Sigmoid colon (tissue), 7 donors: ENCODE measurements around the gene AHCY. TPM values are rescaled to one million over a fixed set of nuclear protein-coding genes. Genes with fewer than 3 reads are reported as not detected.
"Not testable (repeated sequence)": the region's sequence is repeated elsewhere in the genome, so short reads cannot be mapped to it uniquely, and the experiment has no call there.

ENCODE experiments used
- DNase-seq: peaks from one replicate; pipeline ENCODE4 v3.0.0-alpha.2; 2019
- H3K27ac ChIP-seq, 4 donors: fragments of 200-600 bp; sonication (generic); one replicate each; pipeline ENCODE4 v1.5.1; 2016 to 2019; ENCODE audit warnings: mild to moderate bottlenecking in 1 of 4
- H3K27me3 ChIP-seq, 3 donors: fragments of 200-600 bp; sonication (generic); one replicate each; pipeline ENCODE4 v1.5.1; 2019; ENCODE audit warnings: mild to moderate bottlenecking in 1 of 3
- H3K36me3 ChIP-seq, 4 donors: fragments of 200-600 bp; sonication (generic); one replicate each; pipeline ENCODE4 v1.5.1; 2016 to 2019
- H3K4me1 ChIP-seq, 4 donors: fragments of 200-600 bp; sonication (generic); one replicate each; pipeline ENCODE4 v1.5.1; 2017 to 2019
- H3K4me3 ChIP-seq, 4 donors: fragments of 200-600 bp; sonication (generic); one replicate each; pipeline ENCODE4 v1.5.1; 2017 to 2019; ENCODE audit warnings: mild to moderate bottlenecking in 2 of 4, moderate library complexity in 1 of 4
- H3K9me3 ChIP-seq, 4 donors: fragments of 200-600 bp in 3 of 4; sonication (generic) in 3 of 4; one replicate each; pipeline versions ENCODE4 v1.5.1 to v1.6.1; 2013 to 2019
- EP300 ChIP-seq, 4 donors: sonication (generic); formaldehyde crosslinking; IDR thresholded peaks; one replicate each; pipeline ENCODE4 v1.6.1; 2017; ENCODE audit warnings: antibody characterized with exemption in 4 of 4
- POLR2A ChIP-seq, 2 donors: fragments of 450-650 bp; IDR thresholded peaks; one replicate each; pipeline ENCODE4 v1.6.1; 2016; ENCODE audit warnings: antibody characterized with exemption in 2 of 2, mild to moderate bottlenecking in 2 of 2, moderate library complexity in 2 of 2
- POLR2AphosphoS5 ChIP-seq, 4 donors: sonication (generic); formaldehyde crosslinking; IDR thresholded peaks; one replicate each; pipeline ENCODE4 v1.6.1; 2017; ENCODE audit warnings: antibody characterized with exemption in 4 of 4
- WGBS, 2 donors: extraction: QIAGEN DNeasy Blood & Tissue Kit; methylation state at CpG; one replicate each; pipeline ENCODE4 v1.1.7; 2013; 5-methylcytosine and 5-hydroxymethylcytosine counted together
- intact Hi-C: fragments of 100-400 bp; cut with DNase I; formaldehyde crosslinking; loops from one replicate; pipeline ENCODE4 v1.15.1; 2023
- polyA plus RNA-seq, 3 donors: library from polyadenylated mRNA; stranded (reverse); fragments of 200-250 nt; gene quantifications; one replicate each; pipeline ENCODE4 v1.2.3, GENCODE V29; 2013
- total RNA-seq, 4 donors: library from RNA; depleted of rRNA; stranded (reverse); fragments of >200 nt; gene quantifications; one replicate each; pipeline ENCODE4 v1.1.0, GENCODE V29; 2016
- TF ChIP-seq, protein P1 (sequence below), 4 experiments: fragments of 450-650 bp in 3 of 4; fragments of 200-600 bp in 1 of 4; IDR thresholded peaks; one replicate each; pipeline ENCODE4 v1.5.1; 2016 to 2019; ENCODE audit warnings: antibody characterized with exemption in 4 of 4, mild to moderate bottlenecking in 3 of 4, moderate library complexity in 2 of 4
- donor health status: healthy with polysubstance abuse.
- donor health status: Bipolar disorder and iron deficiency.
- donor health status: healthy.

Gene AHCY
- total and polyA plus RNA-seq, 7 donors = 74.5 to 106 (median 79.6) TPM

- no peak for DNase-seq
- H3K27me3 ChIP-seq = no peaks in the 10 kb centered on the region
- H3K27ac ChIP-seq = no peak overlapping the region
- H3K4me3 ChIP-seq = no peak overlapping the region
- no peaks in the 10 kb centered on the region for H3K9me3 ChIP-seq
- no peaks in the 10 kb centered on the region for H3K4me1 ChIP-seq
- WGBS, 2 donors = 95 to 96% methylated on average over 5 of the region's 5 CpGs
- intact Hi-C loops = no loop called here
- H3K36me3 ChIP-seq = peaks cover 14 to 65% (median 36%) of the 10 kb centered on the region in 4 donors
- TF ChIP-seq, protein P1, sequence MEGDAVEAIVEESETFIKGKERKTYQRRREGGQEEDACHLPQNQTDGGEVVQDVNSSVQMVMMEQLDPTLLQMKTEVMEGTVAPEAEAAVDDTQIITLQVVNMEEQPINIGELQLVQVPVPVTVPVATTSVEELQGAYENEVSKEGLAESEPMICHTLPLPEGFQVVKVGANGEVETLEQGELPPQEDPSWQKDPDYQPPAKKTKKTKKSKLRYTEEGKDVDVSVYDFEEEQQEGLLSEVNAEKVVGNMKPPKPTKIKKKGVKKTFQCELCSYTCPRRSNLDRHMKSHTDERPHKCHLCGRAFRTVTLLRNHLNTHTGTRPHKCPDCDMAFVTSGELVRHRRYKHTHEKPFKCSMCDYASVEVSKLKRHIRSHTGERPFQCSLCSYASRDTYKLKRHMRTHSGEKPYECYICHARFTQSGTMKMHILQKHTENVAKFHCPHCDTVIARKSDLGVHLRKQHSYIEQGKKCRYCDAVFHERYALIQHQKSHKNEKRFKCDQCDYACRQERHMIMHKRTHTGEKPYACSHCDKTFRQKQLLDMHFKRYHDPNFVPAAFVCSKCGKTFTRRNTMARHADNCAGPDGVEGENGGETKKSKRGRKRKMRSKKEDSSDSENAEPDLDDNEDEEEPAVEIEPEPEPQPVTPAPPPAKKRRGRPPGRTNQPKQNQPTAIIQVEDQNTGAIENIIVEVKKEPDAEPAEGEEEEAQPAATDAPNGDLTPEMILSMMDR (IDR thresholded peaks at IDR 0.05) = no peak
- TF ChIP-seq EP300 (IDR thresholded peaks at IDR 0.05) (no peak), POLR2AphosphoS5 (IDR thresholded peaks at IDR 0.05) (no peak), POLR2A (IDR thresholded peaks at IDR 0.05) (no peak)
Observed at GRCh38 chr20:34293119-34293518, 10.0 kb downstream of the AHCY start.

DNA sequence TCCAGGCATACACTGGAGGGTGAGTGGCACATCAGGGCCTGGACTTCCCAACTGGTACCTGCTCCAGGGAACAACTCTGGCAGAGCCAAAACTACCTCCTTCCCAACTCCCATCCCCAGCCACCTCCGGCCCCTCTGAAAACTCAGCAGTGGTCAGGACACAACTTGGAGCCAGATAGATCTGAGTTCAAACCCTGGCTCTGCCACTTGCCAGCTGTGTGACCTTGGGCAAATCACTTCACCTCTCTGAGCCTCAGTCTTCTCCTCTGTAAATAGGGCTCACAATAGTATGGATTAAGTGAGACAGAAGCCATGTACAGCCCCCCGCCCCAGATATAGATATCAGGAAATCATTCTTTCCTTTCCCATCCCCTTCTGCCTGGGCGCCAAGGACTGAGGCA lies 10.7 kb downstream of the AHCY start:
- no peak overlapping the region for H3K27ac ChIP-seq
- H3K36me3 ChIP-seq = peaks cover 14 to 71% (median 39%) of the 10 kb centered on the region in 4 donors
- TF ChIP-seq EP300 (IDR thresholded peaks at IDR 0.05) (no peak), POLR2AphosphoS5 (IDR thresholded peaks at IDR 0.05) (no peak), POLR2A (IDR thresholded peaks at IDR 0.05) (no peak)
- TF ChIP-seq, protein P1 (IDR thresholded peaks at IDR 0.05) = no peak
- WGBS, 2 donors = 98 to 100% methylated on average over 3 of the region's 3 CpGs
- no peak overlapping the region for H3K4me3 ChIP-seq
- intact Hi-C loops = no loop called here
- H3K9me3 ChIP-seq = no peaks in the 10 kb centered on the region
- DNase-seq = no peak
- no peaks in the 10 kb centered on the region for H3K4me1 ChIP-seq
- no peaks in the 10 kb centered on the region for H3K27me3 ChIP-seq

- 97 to 98% methylated on average over 11 of the region's 11 CpGs for WGBS, 2 donors
- H3K4me1 ChIP-seq = no peaks in the 10 kb centered on the region
- TF ChIP-seq, protein P1 (IDR thresholded peaks at IDR 0.05) = no peak
- TF ChIP-seq EP300 (IDR thresholded peaks at IDR 0.05) (no peak), POLR2AphosphoS5 (IDR thresholded peaks at IDR 0.05) (no peak), POLR2A (IDR thresholded peaks at IDR 0.05) (no peak)
- no peak overlapping the region for H3K27ac ChIP-seq
- H3K36me3 ChIP-seq = peaks cover 14 to 86% (median 42%) of the 10 kb centered on the region in 4 donors
- intact Hi-C loops = no loop called here
- H3K27me3 ChIP-seq = no peaks in the 10 kb centered on the region
- no peak overlapping the region for H3K4me3 ChIP-seq
- DNase-seq = no peak
- H3K9me3 ChIP-seq = no peaks in the 10 kb centered on the region
Observed at GRCh38 chr20:34290471-34290870, 12.7 kb downstream of the AHCY start.

- H3K27ac ChIP-seq, H3K4me3 ChIP-seq, DNase-seq, H3K4me1 ChIP-seq, intact Hi-C loops, H3K9me3 ChIP-seq, H3K27me3 ChIP-seq: not testable (repeated sequence)
- 98% methylated on average over 5 of the region's 5 CpGs for WGBS, 2 donors
- peaks cover 14 to 89% (median 62%) of the 10 kb centered on the region in 4 donors for H3K36me3 ChIP-seq
Observed at GRCh38 chr20:34287500-34287899, 15.7 kb downstream of the AHCY start.

GRCh38 chr20:34285450-34285849 lies 17.7 kb downstream of the AHCY start:
- peaks cover 7 to 85% (median 53%) of the 10 kb centered on the region in 4 donors for H3K36me3 ChIP-seq
- H3K27ac ChIP-seq = no peak overlapping the region
- H3K27me3 ChIP-seq = no peaks in the 10 kb centered on the region
- intact Hi-C loops = no loop called here
- no peak overlapping the region for H3K4me3 ChIP-seq
- no peaks in the 10 kb centered on the region for H3K9me3 ChIP-seq
- TF ChIP-seq EP300 (IDR thresholded peaks at IDR 0.05) (no peak), POLR2AphosphoS5 (IDR thresholded peaks at IDR 0.05) (no peak), POLR2A (IDR thresholded peaks at IDR 0.05) (no peak)
- TF ChIP-seq, protein P1 (IDR thresholded peaks at IDR 0.05) = no peak
- H3K4me1 ChIP-seq = no peaks in the 10 kb centered on the region
- no peak for DNase-seq
- WGBS, 2 donors = 96% methylated on average over 16 of the region's 16 CpGs
